Measurements from ENCODE around the gene STAT3. TPM values are rescaled to one million over a fixed set of nuclear protein-coding genes. Genes with fewer than 3 reads are reported as not detected.

STAT3 gene
- total and polyA plus RNA-seq, 2 donors (not counting 3 experiments of a cell fraction or from before 2014, with no cell fraction given) = 59.1 to 124 TPM

GRCh38 chr17:42270170-42270535 is 118.1 kb downstream of the STAT3 start:
- Histone ChIP-seq H3K9ac (replicated peaks; ENCODE audit: extremely low read depth, insufficient read depth, low read length) (no peak overlapping the region), H3K4me3 (replicated peaks in 1 of 3; ENCODE audit: insufficient read depth in 1 of 3, low read depth in 1 of 3, low read length in 3 of 3) (no peak overlapping the region), H2AFZ (ENCODE audit: low read depth, low read length) (no peak overlapping the region), H3K36me3 (ENCODE audit: control insufficient read depth in 2 of 2, extremely low read depth in 1 of 2, insufficient read depth in 2 of 2, low read length in 2 of 2) (no peaks in the 10 kb centered on the region), H3K27me3 (ENCODE audit: control insufficient read depth in 2 of 2, insufficient read depth in 2 of 2, low read length in 2 of 2) (no peaks in the 10 kb centered on the region), H3K27ac (ENCODE audit: insufficient read depth, low read depth, low read length) (no peak overlapping the region), H4K20me1 (replicated peaks; ENCODE audit: control insufficient read depth, extremely low read depth, insufficient read depth, low read length) (no peaks in the 10 kb centered on the region), H3K4me2 (ENCODE audit: insufficient read depth, low read length) (no peak overlapping the region), H3K9me1 (replicated peaks; ENCODE audit: control insufficient read depth, extremely low read depth, insufficient read depth, low read length) (no peaks in the 10 kb centered on the region), H3K4me1 (ENCODE audit: control insufficient read depth, extremely low read depth, insufficient read depth, low read length) (peaks cover 7% of the 10 kb centered on the region), H3K79me2 (ENCODE audit: control insufficient read depth, insufficient read depth, low read length) (peaks cover 76% of the 10 kb centered on the region), H3K9me3 (replicated peaks; ENCODE audit: control insufficient read depth, insufficient read depth, low read length) (no peaks in the 10 kb centered on the region)
- dilution Hi-C loops (cut with MboI; ENCODE audit: extremely low pct_ligation_motif_present, low sequenced_read_pairs) = no loop called here
- no peak for DNase-seq (ENCODE audit: low read depth, low spot score)
- no peak for FAIRE-seq
- intact Hi-C loops (cut with micrococcal nuclease) = loop anchor here (10.0 kb wide), 1 partner anchor 135 kb away; no protein-coding TSS in a partner anchor
- CTCF ChIA-PET = interaction anchor here (0.6 to 4.4 kb wide), 2 partner anchors 43 to 48 kb away, joined by 3 to 23 read pairs; no protein-coding TSS in a partner anchor
- POLR2A ChIA-PET = no interaction called here
- BruUV-seq (replicated peaks) = no TSS peak
- TF ChIP-seq JUN (IDR thresholded peaks at IDR 0.05; ENCODE audit: borderline replicate concordance, insufficient read depth, insufficient read length, low read depth) (no peak), POLR2AphosphoS5 (IDR thresholded peaks at IDR 0.05; ENCODE audit: insufficient read depth, low read depth, low read length) (no peak), EZH2 (IDR thresholded peaks at IDR 0.05; ENCODE audit: borderline replicate concordance, low read depth, low read length, severe bottlenecking) (no peak), CTCF (IDR thresholded peaks at IDR 0.05; ENCODE audit: extremely low read depth in 1 of 2, insufficient read depth in 1 of 2, low read depth in 1 of 2, low read length in 2 of 2) (no peak), POLR2A (IDR thresholded peaks at IDR 0.05; ENCODE audit: low read depth, low read length) (no peak)

- Histone ChIP-seq H3K79me2 (ENCODE audit: control insufficient read depth, insufficient read depth, low read length) (peaks cover 62% of the 10 kb centered on the region), H3K4me1 (ENCODE audit: control insufficient read depth, extremely low read depth, insufficient read depth, low read length) (no peaks in the 10 kb centered on the region), H3K4me3 (replicated peaks in 1 of 3; ENCODE audit: insufficient read depth in 1 of 3, low read depth in 1 of 3, low read length in 3 of 3) (no peak overlapping the region), H3K27ac (ENCODE audit: insufficient read depth, low read depth, low read length) (no peak overlapping the region), H3K9ac (replicated peaks; ENCODE audit: extremely low read depth, insufficient read depth, low read length) (no peak overlapping the region), H3K36me3 (ENCODE audit: control insufficient read depth in 2 of 2, extremely low read depth in 1 of 2, insufficient read depth in 2 of 2, low read length in 2 of 2) (no peaks in the 10 kb centered on the region), H4K20me1 (replicated peaks; ENCODE audit: control insufficient read depth, extremely low read depth, insufficient read depth, low read length) (no peaks in the 10 kb centered on the region), H3K4me2 (ENCODE audit: insufficient read depth, low read length) (no peak overlapping the region), H3K27me3 (ENCODE audit: control insufficient read depth in 2 of 2, insufficient read depth in 2 of 2, low read length in 2 of 2) (no peaks in the 10 kb centered on the region), H3K9me1 (replicated peaks; ENCODE audit: control insufficient read depth, extremely low read depth, insufficient read depth, low read length) (no peaks in the 10 kb centered on the region), H3K9me3 (replicated peaks; ENCODE audit: control insufficient read depth, insufficient read depth, low read length) (no peaks in the 10 kb centered on the region), H2AFZ (ENCODE audit: low read depth, low read length) (no peak overlapping the region)
- POLR2A ChIA-PET = no interaction called here
- no TSS peak for BruUV-seq (replicated peaks)
- dilution Hi-C loops (cut with MboI; ENCODE audit: extremely low pct_ligation_motif_present, low sequenced_read_pairs) = no loop called here
- intact Hi-C loops (cut with micrococcal nuclease) = no loop called here
- CTCF ChIA-PET = interaction anchor here (4.4 kb wide), 1 partner anchor 46 kb away, joined by 23 read pairs; no protein-coding TSS in a partner anchor
- FAIRE-seq (no peak), DNase-seq (ENCODE audit: low read depth, low spot score) (no peak)
- TF ChIP-seq EZH2 (IDR thresholded peaks at IDR 0.05; ENCODE audit: borderline replicate concordance, low read depth, low read length, severe bottlenecking) (no peak), POLR2AphosphoS5 (IDR thresholded peaks at IDR 0.05; ENCODE audit: insufficient read depth, low read depth, low read length) (no peak), FOS (IDR thresholded peaks at IDR 0.05; ENCODE audit: borderline replicate concordance, insufficient read depth, low read length) (no peak), JUN (IDR thresholded peaks at IDR 0.05; ENCODE audit: borderline replicate concordance, insufficient read depth, insufficient read length, low read depth) (no peak)
These were observed 120.0 kb downstream of the STAT3 start for GRCh38 chr17:42268236-42268635.
